Activated CD4-positive, CD25-positive, alpha-beta regulatory T cell treated with anti-CD3 and anti-CD28 coated beads, Interleukin-2, amount 50 U/mL, for 16 hours (primary cell): Measurements from ENCODE around the gene RPP40.
"Not testable (repeated sequence)": the region's sequence is repeated elsewhere in the genome, so short reads cannot be mapped to it uniquely, and the experiment has no call there.

Experiments used
- DNase-seq: peaks from one replicate; pipeline ENCODE4 v3.0.0-alpha.2; 2020; ENCODE audit warnings: low read depth, low spot score

The RPP40 gene

GRCh38 chr6:5014072-5014561 is 10.3 kb upstream of the RPP40 start:
- no peak for DNase-seq

DNA sequence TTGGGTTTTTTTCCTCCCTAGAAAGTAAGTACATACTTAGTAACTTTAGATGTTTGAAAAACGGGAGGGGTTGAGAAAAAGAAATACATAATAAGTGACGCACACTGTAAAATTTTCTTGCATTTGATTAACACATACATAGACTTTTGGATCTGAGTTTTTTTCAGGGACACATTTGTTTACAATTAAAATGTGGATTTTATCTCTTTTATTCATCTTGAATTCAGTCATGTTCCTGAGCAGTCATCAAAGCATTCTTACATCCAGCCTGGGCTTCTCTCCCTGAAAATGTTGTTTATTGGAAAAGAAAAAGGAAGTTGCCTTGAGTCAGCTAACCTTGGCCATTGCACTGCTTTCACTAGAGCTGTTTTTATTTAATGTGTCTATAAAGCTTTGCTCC is 8.7 kb upstream of the RPP40 start:
- DNase-seq = no peak

- no peak for DNase-seq
Measured at GRCh38 chr6:5011346-5011745, 7.5 kb upstream of the RPP40 start.

GRCh38 chr6:5007531-5007930 is 3.7 kb upstream of the RPP40 start:
- DNase-seq = no peak

- no peak for DNase-seq
Measured at GRCh38 chr6:5006222-5006621, 2.4 kb upstream of the RPP40 start.

DNA sequence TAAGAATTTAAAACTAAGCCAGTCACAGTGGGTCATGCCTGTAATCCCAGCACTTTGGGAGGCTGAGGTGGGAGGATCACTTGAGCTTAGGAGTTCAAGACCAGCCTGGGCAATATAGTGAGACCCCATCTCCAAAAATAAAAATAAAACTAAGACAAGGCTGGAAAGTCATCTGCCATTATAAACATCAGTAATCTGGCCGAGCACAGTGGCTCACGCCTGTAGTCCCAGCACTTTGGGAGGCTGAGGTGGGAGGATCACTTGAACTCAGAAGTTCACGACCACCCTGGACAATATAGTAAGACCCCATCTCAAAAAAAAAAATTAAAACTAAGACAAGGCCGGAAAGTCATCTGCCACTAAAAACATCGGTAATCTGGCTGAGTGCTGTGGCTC is 1.2 kb upstream of the RPP40 start:
- DNase-seq = not testable (repeated sequence)

- no peak for DNase-seq
Measured at GRCh38 chr6:5004373-5005037, 668 bp upstream of the RPP40 start.

GRCh38 chr6:4999586-4999985 is 4.3 kb downstream of the RPP40 start:
- no peak for DNase-seq

DNA sequence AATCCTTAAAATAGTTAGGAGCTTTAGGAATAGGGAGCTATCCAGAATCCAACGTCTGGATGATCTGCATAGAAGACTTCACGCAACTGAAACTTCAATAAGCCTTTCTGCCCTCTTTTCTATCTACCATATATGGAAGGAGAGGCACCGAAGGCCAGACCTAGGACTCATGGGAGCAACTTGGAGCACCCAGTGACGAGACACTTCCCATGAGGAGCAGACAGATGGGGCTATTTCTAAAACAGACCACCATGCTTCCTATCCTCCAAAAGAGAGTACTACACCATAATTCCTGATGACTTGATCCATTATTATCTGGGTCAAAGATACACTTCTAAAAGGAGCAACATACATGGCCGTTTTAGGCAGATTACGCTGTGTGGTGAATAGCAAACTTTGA is 6.0 kb downstream of the RPP40 start:
- DNase-seq = no peak

DNA sequence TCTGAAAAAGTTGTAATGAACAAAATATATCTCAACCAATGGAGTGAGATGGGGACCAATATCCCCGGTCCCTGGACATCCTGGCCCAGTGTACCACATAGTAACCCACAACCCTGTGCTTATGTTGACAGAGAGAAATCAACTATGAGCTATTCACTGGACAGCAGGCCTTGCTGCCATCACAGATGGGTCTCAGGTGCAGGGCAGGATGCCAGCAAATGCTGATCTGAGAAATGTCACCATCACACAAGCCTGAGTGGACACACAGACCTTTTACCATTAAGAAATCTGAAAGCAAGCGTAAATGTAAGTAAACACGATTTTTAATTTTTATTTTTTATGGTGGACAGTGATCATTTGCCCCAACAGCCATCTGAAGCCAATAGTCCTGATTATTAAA is 9.1 kb downstream of the RPP40 start:
- DNase-seq = no peak

- DNase-seq = no peak
Measured at GRCh38 chr6:4987432-4987831, 16.4 kb downstream of the RPP40 start.

DNA sequence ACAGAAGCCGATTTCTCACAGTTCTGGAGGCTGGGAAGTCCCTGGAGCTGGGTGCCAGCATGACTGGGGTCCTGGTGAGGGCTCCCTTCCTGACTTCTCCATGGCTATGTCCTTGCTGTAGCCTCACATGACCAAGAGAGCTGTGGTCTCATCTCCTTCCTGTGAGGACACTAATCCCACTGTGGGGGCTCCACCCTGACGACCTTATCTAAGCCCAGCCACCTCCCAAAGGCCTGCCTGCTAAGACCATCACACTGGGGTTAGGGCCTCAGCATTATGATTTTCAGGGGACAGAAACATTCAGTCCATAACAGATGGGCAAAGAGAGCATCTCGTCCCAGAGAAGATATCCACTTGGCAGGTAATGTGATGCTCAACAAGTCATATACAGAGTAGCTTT is 16.8 kb downstream of the RPP40 start:
- DNase-seq = no peak

- no peak for DNase-seq
Measured at GRCh38 chr6:4983322-4983721, 20.5 kb downstream of the RPP40 start.

DNA sequence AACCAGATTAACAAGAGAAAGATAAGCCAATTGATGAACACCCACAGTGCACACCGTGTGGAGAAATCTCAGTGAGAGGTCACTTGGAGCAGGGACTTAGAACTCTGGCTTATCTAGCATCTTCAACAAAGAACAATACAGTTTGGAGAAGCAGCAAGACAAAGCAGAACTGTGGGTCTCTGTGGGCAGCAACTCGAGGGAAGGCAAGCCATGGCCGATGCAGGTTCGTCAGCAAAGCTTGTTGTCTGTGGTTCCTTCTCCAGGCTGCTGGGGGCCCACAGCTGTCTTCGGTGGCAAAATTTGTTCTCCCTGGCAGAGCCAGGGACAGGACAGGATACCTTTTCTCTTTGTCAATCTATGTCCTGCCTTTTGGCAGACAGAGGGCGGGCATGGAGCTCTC is 22.1 kb downstream of the RPP40 start:
- DNase-seq = no peak

- no peak for DNase-seq
Measured at GRCh38 chr6:4979426-4979825, 24.4 kb downstream of the RPP40 start.

GRCh38 chr6:4977468-4977867 is 26.4 kb downstream of the RPP40 start:
- DNase-seq = no peak

DNA sequence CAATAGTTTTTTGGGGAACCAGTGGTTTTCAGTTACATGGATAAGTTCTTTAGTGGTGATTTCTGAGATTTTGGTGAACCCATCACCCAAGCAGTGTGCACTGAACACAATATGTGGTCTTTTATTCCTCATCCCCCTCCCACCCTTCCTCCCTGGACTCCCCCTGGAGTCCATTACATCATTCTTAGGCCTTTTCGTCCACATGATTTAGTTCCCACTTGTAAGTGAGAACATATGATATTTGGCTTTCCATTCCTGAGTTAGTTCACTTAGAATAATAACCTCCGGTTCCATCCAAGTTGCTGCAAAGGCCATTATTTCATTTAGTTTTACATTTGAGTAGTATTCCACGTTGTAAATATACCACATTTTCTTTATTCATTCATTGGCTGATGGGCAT is 28.3 kb downstream of the RPP40 start:
- DNase-seq = no peak

DNA sequence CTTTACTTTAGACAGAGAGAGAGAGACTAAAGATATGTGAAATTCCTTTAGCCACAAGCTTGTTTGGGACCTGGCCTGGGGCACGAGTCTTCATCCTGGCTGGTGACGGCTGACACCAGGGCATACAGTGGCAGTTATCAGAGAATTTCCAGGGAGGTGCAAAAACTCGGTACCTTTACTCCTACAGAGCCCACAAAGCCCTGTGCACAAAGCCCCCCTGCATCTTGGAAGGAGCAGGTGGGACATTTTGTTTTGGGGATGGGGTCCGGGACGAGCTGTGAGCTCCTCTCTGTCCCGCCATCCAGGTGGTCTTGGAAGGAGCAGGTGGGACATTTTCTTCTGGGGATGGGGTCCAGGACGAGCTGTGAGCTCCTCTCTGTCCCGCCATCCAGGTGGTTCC is 28.9 kb downstream of the RPP40 start:
- DNase-seq = no peak

GRCh38 chr6:4973982-4974745 is 29.7 kb downstream of the RPP40 start:
- no peak for DNase-seq

GRCh38 chr6:4973415-4973814 is 30.4 kb downstream of the RPP40 start:
- no peak for DNase-seq

GRCh38 chr6:4972438-4972837 is 31.4 kb downstream of the RPP40 start:
- DNase-seq = no peak

GRCh38 chr6:4971851-4972250 is 32.0 kb downstream of the RPP40 start:
- DNase-seq = no peak

DNA sequence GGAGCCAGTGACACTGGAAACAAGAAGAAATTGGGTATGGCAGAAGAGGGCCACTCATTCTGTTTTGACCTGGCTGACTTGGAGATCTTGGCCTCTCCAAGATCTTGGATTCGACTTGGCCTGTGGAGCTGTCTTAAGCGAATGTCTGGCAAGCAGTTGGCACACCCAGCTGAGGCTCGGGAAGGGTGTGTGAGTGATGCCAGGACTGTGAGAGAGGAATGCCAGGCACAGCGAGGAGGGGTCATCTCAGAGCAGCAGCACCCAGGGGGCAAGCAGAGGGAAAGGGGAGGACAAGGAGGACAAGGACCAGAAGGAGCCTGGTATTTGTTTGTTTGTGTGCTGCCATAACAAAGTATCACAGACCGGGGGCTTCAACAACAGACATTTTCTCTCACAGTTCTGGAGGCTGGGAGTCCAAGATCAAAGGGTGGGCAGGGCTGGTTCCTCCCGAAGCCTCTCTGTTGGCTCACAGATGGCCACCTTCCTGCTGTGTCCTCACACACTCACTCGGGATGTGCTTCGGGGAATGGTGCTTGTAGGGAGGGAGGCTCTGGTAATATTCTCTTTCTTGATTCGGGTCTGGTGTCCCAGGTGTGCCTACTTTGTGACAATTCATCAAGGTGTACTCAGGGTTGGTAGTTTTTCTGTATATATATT is 33.0 kb downstream of the RPP40 start:
- no peak for DNase-seq
